Adrenal gland (tissue), 5 donors: ENCODE results near the gene KRTAP5-6.

Experiments
- POLR2A ChIP-seq, 2 donors: fragments of 450-650 bp; IDR thresholded peaks; one replicate each; pipeline ENCODE4 v1.6.1; 2017; ENCODE audit warnings: antibody characterized with exemption in 2 of 2, mild to moderate bottlenecking in 2 of 2, moderate library complexity in 1 of 2
- TF ChIP-seq, protein P1 (sequence below), 6 experiments: fragments of 450-650 bp in 4 of 6; fragments of 200-600 bp in 2 of 6; sonication (generic) in 1 of 6; IDR thresholded peaks; 1 replicate in 5 of 6; 2 replicates in 1 of 6; pipeline versions ENCODE4 v1.5.1 to v1.8.0; 2016 to 2021; ENCODE audit warnings: antibody characterized with exemption in 6 of 6, mild to moderate bottlenecking in 2 of 6, moderate library complexity in 1 of 6
- donor health status: DM: no; HTN: no; CAD: no.

DNA sequence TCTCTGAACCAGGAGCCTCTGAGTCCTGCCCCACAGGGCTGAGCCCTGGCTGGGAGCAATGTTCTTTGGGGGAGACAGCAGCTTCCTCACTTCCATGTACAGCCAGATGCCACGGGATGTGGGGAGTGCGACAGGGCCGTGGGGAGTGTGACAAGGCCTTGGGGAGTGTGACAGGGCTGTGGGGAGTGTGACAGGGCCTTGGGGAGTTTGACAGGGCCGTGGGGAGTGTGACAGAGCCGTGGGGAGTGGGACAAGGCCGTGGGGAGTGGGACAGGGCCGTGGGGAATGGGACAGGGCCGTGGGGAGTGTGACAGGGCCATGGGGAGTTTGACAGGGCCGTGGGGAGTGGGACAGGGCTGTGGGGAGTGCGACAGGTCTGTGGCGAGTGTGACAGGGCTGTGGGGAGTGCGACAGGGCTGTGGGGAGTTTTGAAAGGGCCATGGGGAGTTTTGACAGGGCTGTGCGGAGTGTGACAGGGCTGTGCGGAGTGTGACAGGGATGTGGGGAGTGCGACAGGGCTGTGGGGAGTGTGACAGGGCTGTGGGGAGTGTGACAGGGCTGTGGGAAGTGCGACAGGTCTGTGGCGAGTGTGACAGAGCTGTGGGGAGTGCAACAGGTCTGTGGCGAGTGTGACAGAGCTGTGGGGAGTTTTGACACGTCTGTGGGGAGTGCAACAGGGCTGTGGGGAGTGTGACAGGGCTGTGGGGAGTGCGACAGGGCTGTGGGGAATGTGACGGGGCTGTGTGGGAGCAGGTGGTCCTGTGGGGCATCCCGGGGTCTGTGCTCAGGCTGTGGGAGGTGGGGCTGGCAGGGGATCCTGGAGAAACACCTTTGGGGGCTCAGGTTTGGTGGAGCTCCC, 6.6 kb upstream of the KRTAP5-6 start:
- TF ChIP-seq, protein P1, sequence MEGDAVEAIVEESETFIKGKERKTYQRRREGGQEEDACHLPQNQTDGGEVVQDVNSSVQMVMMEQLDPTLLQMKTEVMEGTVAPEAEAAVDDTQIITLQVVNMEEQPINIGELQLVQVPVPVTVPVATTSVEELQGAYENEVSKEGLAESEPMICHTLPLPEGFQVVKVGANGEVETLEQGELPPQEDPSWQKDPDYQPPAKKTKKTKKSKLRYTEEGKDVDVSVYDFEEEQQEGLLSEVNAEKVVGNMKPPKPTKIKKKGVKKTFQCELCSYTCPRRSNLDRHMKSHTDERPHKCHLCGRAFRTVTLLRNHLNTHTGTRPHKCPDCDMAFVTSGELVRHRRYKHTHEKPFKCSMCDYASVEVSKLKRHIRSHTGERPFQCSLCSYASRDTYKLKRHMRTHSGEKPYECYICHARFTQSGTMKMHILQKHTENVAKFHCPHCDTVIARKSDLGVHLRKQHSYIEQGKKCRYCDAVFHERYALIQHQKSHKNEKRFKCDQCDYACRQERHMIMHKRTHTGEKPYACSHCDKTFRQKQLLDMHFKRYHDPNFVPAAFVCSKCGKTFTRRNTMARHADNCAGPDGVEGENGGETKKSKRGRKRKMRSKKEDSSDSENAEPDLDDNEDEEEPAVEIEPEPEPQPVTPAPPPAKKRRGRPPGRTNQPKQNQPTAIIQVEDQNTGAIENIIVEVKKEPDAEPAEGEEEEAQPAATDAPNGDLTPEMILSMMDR (IDR thresholded peaks at IDR 0.05): no peak
- no peak for TF ChIP-seq POLR2A (IDR thresholded peaks at IDR 0.05)
